HG02973 (cell line): ENCODE results near the gene GPBP1.

ENCODE experiments used
- ATAC-seq: cut with Tn5 transposase; IDR thresholded peaks from one replicate; pipeline ENCODE4 v1.9.1; 2021; ENCODE audit warnings: moderate library complexity; ENCODE audit not compliant: unreplicated experiment

Gene GPBP1

DNA sequence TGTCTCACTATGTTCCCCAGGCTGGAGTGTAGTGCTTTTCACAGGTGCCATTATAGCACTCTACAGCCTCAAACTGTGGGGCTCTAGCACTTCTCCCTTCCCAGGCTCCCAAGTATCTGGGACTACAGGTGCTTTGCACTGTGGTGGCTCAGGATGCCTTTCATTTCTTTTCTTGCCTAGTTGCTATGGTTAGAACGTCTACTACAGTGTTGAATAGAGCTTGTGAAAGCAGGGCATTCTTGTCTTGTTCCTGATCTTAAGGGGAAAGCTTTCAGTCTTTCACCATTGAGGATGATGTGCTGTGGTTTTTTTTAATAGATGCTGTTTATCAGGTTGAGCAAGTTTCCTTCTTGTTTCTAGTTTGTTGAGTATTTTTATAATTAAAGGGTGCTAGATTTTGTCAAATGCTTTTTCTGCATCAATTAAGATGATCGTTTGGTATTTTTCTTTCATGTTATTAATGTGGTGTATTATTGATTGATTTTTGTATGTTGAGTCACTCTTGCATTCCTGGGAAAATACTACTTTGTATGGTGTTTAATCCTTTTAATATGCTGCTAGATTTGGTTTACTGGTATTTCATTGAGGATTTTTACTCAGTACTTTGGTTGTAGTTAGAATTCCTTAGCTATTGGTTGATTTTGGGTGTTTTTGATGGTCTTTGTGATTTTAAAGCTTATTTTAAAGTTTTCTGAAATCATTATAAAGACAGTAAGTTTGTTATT is 35.6 kb downstream of the GPBP1 start:
- no peak for ATAC-seq

GRCh38 chr5:57210633-57211032 is 36.8 kb downstream of the GPBP1 start:
- no peak for ATAC-seq

GRCh38 chr5:57211039-57211438 is 37.2 kb downstream of the GPBP1 start:
- no peak for ATAC-seq

DNA sequence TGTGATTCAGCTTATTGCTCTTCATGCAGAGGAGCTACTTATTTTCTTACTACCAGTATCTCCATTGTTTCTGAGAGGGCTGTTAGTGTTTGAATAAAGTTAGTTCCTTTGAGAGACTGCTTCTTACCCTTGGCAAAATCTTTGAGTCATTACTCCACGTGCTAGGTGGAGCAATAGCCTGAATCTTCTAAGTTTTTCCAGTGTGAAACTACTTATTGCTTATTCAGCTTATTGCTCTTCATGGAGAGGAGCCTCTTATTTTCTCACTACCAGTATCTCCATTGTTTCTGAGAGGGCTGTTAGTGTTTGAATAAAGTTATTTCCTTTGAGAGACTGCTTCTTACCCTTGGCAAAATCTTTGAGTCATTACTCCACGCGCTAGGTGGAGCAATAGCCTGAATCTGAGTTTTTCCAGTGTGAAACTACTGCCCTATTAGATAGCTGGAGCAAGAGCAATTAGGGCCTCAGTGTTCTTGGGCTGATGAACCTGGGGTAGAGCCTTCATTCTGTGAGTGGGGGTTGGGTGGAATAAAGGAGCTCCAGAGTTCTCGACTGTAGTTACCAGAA is 41.9 kb downstream of the GPBP1 start:
- no peak for ATAC-seq

GRCh38 chr5:57216714-57217113 is 42.9 kb downstream of the GPBP1 start:
- ATAC-seq = no peak

DNA sequence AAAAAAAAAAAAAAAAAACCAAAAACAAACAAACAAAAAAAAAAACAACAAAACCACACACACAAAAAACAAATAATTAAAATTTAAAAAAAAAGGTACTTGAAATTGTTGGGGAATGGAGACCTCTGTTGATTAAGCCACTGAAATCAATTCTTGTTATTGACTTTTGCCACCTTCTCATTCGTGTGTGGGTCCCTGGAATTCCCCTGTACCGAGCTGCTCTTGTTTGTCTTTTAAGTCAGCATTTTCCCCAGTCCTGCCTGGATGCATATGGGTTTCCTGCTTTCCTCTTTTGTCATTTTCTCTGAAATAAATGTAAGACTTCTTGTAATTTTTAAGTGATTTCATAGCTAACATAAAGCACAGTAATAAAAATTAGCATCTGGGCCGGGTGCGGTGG is 45.5 kb downstream of the GPBP1 start:
- no peak for ATAC-seq

- no peak for ATAC-seq
These were observed 47.2 kb downstream of the GPBP1 start for GRCh38 chr5:57221049-57221568.

- ATAC-seq = no peak
These were observed 51.7 kb downstream of the GPBP1 start for GRCh38 chr5:57225553-57225952.

DNA sequence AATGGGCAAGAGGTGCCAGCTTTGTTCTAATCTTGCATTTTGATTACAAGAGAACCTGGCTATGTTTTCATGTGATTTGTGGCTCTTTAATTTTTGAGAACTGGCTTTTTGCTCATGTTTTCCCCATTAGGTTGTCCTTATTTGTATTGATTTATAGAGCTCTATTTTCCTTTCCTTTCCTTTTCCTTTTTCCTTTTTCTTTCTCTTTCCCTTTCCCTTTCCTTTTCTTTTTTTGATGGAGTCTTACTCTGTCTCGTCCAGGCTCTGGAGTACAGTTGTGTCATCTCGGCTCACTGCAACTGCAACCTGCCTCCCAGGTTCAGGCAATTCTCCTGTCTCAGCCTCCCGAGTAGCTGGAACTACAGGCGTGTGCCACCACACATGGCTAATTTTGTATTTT is 55.5 kb downstream of the GPBP1 start:
- no peak for ATAC-seq

- ATAC-seq = no peak
These were observed 57.7 kb downstream of the GPBP1 start for GRCh38 chr5:57231607-57232006.

GRCh38 chr5:57232293-57233033 is 58.6 kb downstream of the GPBP1 start:
- ATAC-seq = no peak

DNA sequence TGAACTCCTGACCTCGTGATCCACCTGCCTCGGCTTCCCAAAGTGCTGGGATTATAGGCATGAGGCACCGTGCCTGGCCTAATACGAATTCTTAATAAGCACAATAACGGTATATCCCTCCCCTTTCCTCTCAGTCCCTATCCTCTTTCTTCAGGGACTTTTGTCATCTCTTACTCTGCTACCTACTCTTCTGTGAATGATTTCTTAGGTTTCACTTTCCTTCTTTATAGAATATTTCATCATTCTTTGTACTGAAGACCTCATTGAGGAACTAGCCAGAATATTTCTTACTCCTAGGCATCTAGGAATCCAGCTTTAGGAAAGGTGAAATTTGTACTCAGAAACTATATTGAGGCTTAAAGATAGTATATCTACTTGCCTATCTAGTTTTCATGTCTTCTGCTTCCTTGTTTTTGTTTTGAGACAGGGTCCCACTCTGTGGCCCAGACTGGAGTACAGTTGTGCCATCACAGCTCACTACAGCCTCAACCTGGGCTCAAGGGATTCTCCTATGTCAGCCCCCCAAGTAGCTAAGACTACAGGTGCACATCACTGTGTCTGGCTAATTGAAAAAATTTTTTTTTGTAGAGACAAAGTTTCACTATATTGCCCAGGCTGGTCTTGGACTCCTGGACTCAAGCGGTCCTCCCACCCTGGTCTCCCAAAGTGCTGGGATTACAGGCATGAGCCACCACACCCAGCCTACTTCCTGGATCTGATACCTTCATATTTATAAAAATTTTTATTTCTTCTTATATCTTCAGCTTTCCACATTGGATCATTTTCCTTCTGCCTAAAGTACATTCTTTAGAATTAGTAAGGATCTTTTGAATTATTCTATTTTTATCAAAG is 69.7 kb downstream of the GPBP1 start:
- peak; percentile 88 for ATAC-seq

DNA sequence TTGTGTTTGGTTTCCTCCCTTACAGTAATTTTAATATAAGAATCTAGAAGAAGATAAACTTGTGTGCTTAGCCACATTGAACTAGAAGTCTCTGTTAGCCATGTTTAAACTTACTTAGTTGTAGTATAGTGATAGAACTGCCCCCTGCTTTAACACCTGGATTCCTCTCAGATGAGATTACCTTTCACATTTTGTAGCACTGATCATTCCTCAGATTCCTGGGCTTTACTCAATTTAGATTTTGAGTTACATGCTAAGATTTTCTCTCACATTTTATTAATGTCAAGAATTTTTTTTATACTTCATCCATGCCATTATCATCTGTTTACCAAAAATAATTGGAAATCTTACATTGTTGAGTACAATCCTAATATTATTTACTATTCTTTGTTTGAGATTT is 70.5 kb downstream of the GPBP1 start:
- ATAC-seq = no peak

DNA sequence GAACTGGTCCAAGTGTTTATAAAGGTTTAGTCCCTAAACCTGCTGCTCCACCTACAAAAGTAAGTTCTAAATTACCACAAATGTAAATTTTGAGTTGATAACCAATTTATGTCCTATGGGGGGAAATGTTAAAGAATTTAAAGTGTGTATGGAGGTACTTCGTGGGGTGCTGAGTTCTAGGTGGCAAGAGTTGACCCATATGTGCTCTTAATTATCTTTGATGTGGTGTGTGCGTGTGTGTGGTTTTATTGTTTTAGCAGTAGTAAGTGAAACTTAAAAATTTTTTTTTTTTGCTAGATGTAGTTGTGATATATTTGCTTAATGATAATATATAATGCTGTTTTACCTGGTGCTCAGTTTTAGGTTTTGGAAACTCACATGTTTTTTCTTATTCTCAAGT is 72.6 kb downstream of the GPBP1 start:
- ATAC-seq = no peak

DNA sequence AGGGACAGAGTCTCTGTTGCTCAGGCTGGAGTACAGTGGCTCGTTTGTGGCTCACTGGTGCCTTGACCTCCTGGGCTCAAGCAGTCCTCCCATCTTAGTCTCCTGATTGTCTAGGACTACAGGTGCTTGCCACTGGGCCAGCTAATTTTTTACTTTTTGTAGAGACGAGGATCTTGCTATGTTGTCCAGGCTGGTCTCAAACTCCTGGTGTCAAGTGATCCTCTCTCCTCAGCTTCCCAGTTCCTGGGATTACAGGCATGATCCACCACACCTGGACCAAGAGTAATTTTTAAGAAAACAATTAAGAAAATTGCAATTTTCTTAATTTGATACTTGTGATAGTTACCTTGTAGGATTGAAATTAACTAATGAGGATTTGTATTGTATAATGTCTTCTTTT is 73.9 kb downstream of the GPBP1 start:
- no peak for ATAC-seq

GRCh38 chr5:57249265-57249874 is 75.5 kb downstream of the GPBP1 start:
- ATAC-seq = no peak

- ATAC-seq = no peak
These were observed 84.2 kb downstream of the GPBP1 start for GRCh38 chr5:57258052-57258451.

GRCh38 chr5:57258943-57259342 is 85.1 kb downstream of the GPBP1 start:
- no peak for ATAC-seq

GRCh38 chr5:57259704-57260103 is 85.8 kb downstream of the GPBP1 start:
- ATAC-seq = no peak

DNA sequence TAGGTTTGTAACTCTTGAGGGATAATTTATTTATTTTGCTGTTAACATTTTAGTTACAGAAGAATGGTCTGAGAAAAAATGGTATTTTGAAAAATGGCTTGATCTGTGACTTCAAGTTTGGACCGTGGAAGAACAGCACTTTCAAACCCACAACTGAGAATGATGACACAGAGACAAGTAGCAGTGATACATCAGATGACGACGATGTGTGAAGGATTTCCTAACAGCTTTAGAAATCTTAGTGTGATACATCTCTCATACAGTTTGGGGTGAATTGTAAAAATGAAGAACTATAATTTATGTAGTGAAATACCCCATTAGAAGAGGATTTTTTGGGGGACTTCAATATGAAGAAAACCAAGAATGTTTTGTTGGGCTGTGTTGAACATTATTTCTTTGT is 88.7 kb downstream of the GPBP1 start:
- no peak for ATAC-seq

- no peak for ATAC-seq
These were observed 93.9 kb downstream of the GPBP1 start for GRCh38 chr5:57267805-57268204.
